ENCODE results near the gene IFI44L.

DNA sequence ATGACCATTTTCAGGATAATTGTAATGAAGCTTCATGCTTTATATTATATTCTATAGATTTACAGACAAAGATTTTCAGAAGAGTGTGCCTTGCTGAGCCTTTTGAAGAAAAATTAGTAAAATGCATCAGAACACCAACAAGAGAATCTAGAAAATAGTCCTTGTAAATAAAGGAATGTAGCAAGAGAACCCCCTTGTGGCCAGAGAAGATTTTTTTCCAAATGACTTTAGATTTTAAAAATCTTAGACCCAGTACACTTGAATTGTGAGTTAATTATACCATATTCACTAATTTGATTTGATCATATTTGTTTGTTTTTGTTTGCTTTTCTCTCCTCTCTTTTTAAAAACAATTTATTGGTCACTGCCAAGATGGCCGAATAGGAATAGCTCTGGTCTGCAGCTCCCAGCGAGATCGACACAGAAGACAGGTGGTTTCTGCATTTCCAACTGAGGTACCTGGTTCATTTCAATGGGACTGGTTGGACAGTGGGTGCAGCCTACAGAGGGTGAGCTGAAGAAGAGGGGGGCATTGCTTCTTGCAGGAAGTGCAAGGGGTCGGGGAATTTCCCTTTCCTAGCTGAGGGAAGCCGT lies 12.8 kb upstream of the IFI44L start:
- TF ChIP-seq, protein P1, sequence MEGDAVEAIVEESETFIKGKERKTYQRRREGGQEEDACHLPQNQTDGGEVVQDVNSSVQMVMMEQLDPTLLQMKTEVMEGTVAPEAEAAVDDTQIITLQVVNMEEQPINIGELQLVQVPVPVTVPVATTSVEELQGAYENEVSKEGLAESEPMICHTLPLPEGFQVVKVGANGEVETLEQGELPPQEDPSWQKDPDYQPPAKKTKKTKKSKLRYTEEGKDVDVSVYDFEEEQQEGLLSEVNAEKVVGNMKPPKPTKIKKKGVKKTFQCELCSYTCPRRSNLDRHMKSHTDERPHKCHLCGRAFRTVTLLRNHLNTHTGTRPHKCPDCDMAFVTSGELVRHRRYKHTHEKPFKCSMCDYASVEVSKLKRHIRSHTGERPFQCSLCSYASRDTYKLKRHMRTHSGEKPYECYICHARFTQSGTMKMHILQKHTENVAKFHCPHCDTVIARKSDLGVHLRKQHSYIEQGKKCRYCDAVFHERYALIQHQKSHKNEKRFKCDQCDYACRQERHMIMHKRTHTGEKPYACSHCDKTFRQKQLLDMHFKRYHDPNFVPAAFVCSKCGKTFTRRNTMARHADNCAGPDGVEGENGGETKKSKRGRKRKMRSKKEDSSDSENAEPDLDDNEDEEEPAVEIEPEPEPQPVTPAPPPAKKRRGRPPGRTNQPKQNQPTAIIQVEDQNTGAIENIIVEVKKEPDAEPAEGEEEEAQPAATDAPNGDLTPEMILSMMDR (IDR thresholded peaks at IDR 0.05; ENCODE audit: poor library complexity, severe bottlenecking), result peak; percentile 76
- no peak for TF ChIP-seq EZH2 (IDR thresholded peaks at IDR 0.05; ENCODE audit: borderline replicate concordance, insufficient read depth, low read length, poor library complexity, severe bottlenecking)
- TF ChIP-seq RAD21 (conservative IDR thresholded peaks at IDR 0.05), result peak; percentile 80
